Measurements from ENCODE around the gene HAUS8. TPM values are rescaled to one million over a fixed set of nuclear protein-coding genes. Genes with fewer than 3 reads are reported as not detected.

The HAUS8 gene
- total and polyA plus RNA-seq, 2 donors (not counting 3 experiments of a cell fraction or from before 2014, with no cell fraction given) = 9.6 to 30.3 TPM

GRCh38 chr19:17005000-17005399 lies 70.3 kb downstream of the HAUS8 start:
- FAIRE-seq = no peak
- H3K4me2 ChIP-seq (ENCODE audit: insufficient read depth, low read length) = no peak overlapping the region
- H3K36me3 ChIP-seq (ENCODE audit: control insufficient read depth in 2 of 2, extremely low read depth in 1 of 2, insufficient read depth in 2 of 2, low read length in 2 of 2) = no peaks in the 10 kb centered on the region
- POLR2A ChIA-PET = no interaction called here
- H3K9me1 ChIP-seq (replicated peaks; ENCODE audit: control insufficient read depth, extremely low read depth, insufficient read depth, low read length) = no peaks in the 10 kb centered on the region
- DNase-seq (ENCODE audit: low read depth, low spot score) = no peak
- no peak overlapping the region for H3K9ac ChIP-seq (replicated peaks; ENCODE audit: extremely low read depth, insufficient read depth, low read length)
- no peak overlapping the region for H3K4me3 ChIP-seq (replicated peaks in 1 of 3; ENCODE audit: insufficient read depth in 1 of 3, low read depth in 1 of 3, low read length in 3 of 3)
- H4K20me1 ChIP-seq (replicated peaks; ENCODE audit: control insufficient read depth, extremely low read depth, insufficient read depth, low read length) = no peaks in the 10 kb centered on the region
- no peak overlapping the region for H3K27ac ChIP-seq (ENCODE audit: insufficient read depth, low read depth, low read length)
- dilution Hi-C loops (cut with MboI; ENCODE audit: extremely low pct_ligation_motif_present, low sequenced_read_pairs) = no loop called here
- H3K27me3 ChIP-seq (ENCODE audit: control insufficient read depth in 2 of 2, insufficient read depth in 2 of 2, low read length in 2 of 2) = no peaks in the 10 kb centered on the region
- no peak overlapping the region for H2AFZ ChIP-seq (ENCODE audit: low read depth, low read length)
- TF ChIP-seq POLR2AphosphoS5 (IDR thresholded peaks at IDR 0.05; ENCODE audit: insufficient read depth, low read depth, low read length) (no peak), POLR2A (IDR thresholded peaks at IDR 0.05; ENCODE audit: low read depth, low read length) (no peak), CTCF (IDR thresholded peaks at IDR 0.05; ENCODE audit: extremely low read depth in 1 of 2, insufficient read depth in 1 of 2, low read depth in 1 of 2, low read length in 2 of 2) (no peak), FOS (IDR thresholded peaks at IDR 0.05; ENCODE audit: borderline replicate concordance, insufficient read depth, low read length) (no peak), EZH2 (IDR thresholded peaks at IDR 0.05; ENCODE audit: borderline replicate concordance, low read depth, low read length, severe bottlenecking) (no peak), JUN (IDR thresholded peaks at IDR 0.05; ENCODE audit: borderline replicate concordance, insufficient read depth, insufficient read length, low read depth) (no peak), GATA2 (IDR thresholded peaks at IDR 0.05; ENCODE audit: insufficient read depth, insufficient read length, low read depth, low read length) (no peak), MYC (IDR thresholded peaks at IDR 0.05; ENCODE audit: low read depth, low read length) (no peak)
- TF ChIP-seq, protein P1, sequence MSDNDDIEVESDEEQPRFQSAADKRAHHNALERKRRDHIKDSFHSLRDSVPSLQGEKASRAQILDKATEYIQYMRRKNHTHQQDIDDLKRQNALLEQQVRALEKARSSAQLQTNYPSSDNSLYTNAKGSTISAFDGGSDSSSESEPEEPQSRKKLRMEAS (IDR thresholded peaks at IDR 0.05; ENCODE audit: insufficient read depth, insufficient read length) = no peak
- no peaks in the 10 kb centered on the region for H3K9me3 ChIP-seq (replicated peaks; ENCODE audit: control insufficient read depth, insufficient read depth, low read length)
- intact Hi-C loops (cut with micrococcal nuclease) = no loop called here
- CTCF ChIA-PET = no interaction called here
- no peaks in the 10 kb centered on the region for H3K79me2 ChIP-seq (ENCODE audit: control insufficient read depth, insufficient read depth, low read length)
- BruUV-seq (replicated peaks) = no TSS peak
- no peaks in the 10 kb centered on the region for H3K4me1 ChIP-seq (ENCODE audit: control insufficient read depth, extremely low read depth, insufficient read depth, low read length)
